ENCODE results near the gene LRRC70.

The LRRC70 gene

GRCh38 chr5:62538017-62538942 lies 40.3 kb upstream of the LRRC70 start:
- no peak for DNase-seq
- H3K4me1 ChIP-seq: peaks cover 6% of the 10 kb centered on the region
- H3K36me3 ChIP-seq: peaks cover 13% of the 10 kb centered on the region
- H3K9me3 ChIP-seq: no peaks in the 10 kb centered on the region
- TF ChIP-seq CTCF (IDR thresholded peaks at IDR 0.05; ENCODE audit: low read depth, low read length): no peak
- no peak overlapping the region for H3K4me3 ChIP-seq (ENCODE audit: low read depth, low read length)
- H3K27me3 ChIP-seq: no peaks in the 10 kb centered on the region

DNA sequence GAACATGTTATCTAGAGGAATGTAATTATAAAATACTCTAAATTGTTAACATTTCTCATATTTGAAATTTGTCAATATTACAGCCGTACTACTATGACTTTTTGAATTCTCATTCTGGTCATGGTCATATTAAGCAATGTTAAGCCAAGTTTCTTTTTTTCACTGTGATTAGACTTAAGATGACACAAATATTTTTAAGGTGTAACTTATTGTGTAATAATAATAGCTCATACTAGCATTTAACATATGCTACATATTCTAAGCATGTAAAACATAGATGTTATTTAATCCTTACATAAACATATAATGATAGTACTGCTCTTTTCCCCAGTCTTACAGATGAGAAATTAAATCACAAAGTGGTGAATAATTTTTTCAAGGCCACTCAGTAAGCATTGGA lies 35.9 kb upstream of the LRRC70 start:
- Histone ChIP-seq H3K9me3 (no peaks in the 10 kb centered on the region), H3K4me1 (peaks cover 6% of the 10 kb centered on the region), H3K4me3 (ENCODE audit: low read depth, low read length) (no peak overlapping the region), H3K27me3 (no peaks in the 10 kb centered on the region), H3K36me3 (peaks cover 19% of the 10 kb centered on the region)
- TF ChIP-seq CTCF (IDR thresholded peaks at IDR 0.05; ENCODE audit: low read depth, low read length): no peak
- DNase-seq: no peak

DNA sequence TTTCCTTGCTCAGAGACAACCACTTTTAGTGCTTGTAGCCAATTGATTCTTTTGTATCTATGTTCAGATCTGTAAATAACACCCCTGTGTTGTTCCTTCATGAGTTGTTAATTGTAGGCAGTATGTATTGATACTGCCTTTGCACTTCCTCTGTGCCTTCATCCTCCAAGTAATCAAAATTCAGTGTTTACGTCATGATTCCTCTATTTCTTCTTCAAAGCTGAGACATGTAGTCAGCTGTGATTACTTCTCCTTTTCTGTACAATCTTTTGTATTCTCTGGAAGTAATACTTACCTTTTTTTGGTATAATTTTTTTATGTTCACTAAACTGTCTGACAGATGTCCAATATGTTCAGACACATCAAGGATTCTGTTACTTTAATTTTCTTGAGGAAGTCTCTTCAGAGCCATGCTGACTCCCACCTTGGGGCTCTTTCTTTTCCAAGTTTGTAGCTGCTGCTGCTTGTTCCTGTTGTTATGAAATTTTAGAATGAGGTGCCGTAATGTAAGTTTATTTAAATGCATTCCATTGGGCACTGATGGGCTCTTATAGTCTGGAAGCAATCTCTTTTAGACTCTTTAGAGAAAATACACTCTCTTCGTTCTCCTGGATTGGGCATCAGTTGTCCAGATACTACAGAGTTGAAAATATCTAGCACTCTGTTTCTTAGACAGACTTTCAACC lies 30.5 kb upstream of the LRRC70 start:
- no peak for DNase-seq
- no peaks in the 10 kb centered on the region for H3K27me3 ChIP-seq
- peaks cover 14% of the 10 kb centered on the region for H3K36me3 ChIP-seq
- H3K4me3 ChIP-seq (ENCODE audit: low read depth, low read length): no peak overlapping the region
- TF ChIP-seq CTCF (IDR thresholded peaks at IDR 0.05; ENCODE audit: low read depth, low read length): no peak
- no peaks in the 10 kb centered on the region for H3K9me3 ChIP-seq
- no peaks in the 10 kb centered on the region for H3K4me1 ChIP-seq

DNA sequence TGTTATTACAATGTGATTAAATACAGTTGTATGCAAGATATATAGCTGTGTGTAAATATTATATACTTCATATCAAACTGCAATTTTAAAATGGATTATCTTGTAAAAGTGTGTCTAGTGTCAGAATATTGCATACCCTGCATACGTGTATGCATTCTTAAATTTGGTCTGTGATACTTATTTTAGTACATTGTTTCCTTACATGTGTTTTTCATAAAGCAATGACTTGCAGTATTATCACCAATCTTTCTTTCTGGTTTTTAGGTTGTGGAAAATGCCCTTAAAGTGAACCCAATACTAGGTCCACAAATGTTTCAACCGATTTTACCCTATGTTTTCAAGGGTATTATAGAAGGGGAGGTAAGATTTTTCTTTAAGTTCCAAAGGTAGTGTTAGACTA lies 28.5 kb upstream of the LRRC70 start:
- Histone ChIP-seq H3K9me3 (no peaks in the 10 kb centered on the region; the same call in 1 of the 2 replicates), H3K27me3 (no peaks in the 10 kb centered on the region), H3K36me3 (peaks cover 18% of the 10 kb centered on the region), H3K4me1 (no peaks in the 10 kb centered on the region; the same call in 1 of the 2 replicates), H3K4me3 (ENCODE audit: low read depth, low read length) (no peak overlapping the region)
- DNase-seq: no peak
- no peak for TF ChIP-seq CTCF (IDR thresholded peaks at IDR 0.05; ENCODE audit: low read depth, low read length)

DNA sequence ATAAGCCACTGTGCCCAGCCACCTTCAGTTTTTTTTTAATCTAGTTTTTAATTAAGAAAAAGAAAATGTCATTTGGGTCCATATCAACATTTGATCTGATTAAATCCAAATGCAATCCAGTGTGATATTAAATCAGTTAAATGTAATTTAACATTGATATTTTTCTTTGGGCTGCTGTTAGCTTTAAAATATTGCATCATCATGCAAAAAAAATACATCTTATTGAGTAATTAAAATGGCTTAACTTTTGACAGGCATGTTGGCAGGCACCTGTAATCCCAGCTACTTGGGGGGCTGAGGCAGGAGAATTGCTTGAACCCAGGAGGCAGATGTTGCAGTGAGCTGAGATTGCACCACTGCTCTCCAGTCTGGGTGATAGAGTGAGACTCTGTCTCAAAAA lies 22.7 kb upstream of the LRRC70 start:
- H3K4me3 ChIP-seq (ENCODE audit: low read depth, low read length): no peak overlapping the region
- no peak for TF ChIP-seq CTCF (IDR thresholded peaks at IDR 0.05; ENCODE audit: low read depth, low read length)
- no peaks in the 10 kb centered on the region for H3K27me3 ChIP-seq
- H3K36me3 ChIP-seq: peaks cover 10% of the 10 kb centered on the region
- no peak for DNase-seq
- H3K9me3 ChIP-seq: no peaks in the 10 kb centered on the region; the same call in 1 of the 2 replicates
- H3K4me1 ChIP-seq: no peaks in the 10 kb centered on the region; the same call in 1 of the 2 replicates

Measured in BE2C (cell line).